Neural cell (in vitro differentiated cells): Measurements from ENCODE around the gene HTR7. TPM values are rescaled to one million over a fixed set of nuclear protein-coding genes. Genes with fewer than 3 reads are reported as not detected.

Source experiments
- H2AFZ ChIP-seq: fragments of 200-600, 300-800 bp; sonication (generic), shearing (Covaris generic); 2 replicates; pipeline ENCODE4 v1.6.0; 2014; ENCODE audit warnings: low read depth, mild to moderate bottlenecking, antibody characterized with exemption, low read length, moderate library complexity
- H3F3A ChIP-seq: fragments of 200-600 bp; shearing (Covaris generic); 2 replicates; pipeline ENCODE4 v1.6.1; 2016; ENCODE audit warnings: mild to moderate bottlenecking, moderate library complexity, mixed read lengths, antibody characterized with exemption, low read length; ENCODE audit not compliant: insufficient read depth, poor library complexity, severe bottlenecking
- H3K27ac ChIP-seq: fragments of 200-600, 300-800 bp; sonication (generic), shearing (Covaris generic); 2 replicates; pipeline ENCODE4 v1.5.1; 2014; ENCODE audit warnings: mild to moderate bottlenecking, low read length, moderate library complexity
- H3K27me3 ChIP-seq: fragments of 300-800, 200-600 bp; sonication (generic), shearing (Covaris generic); 2 replicates; pipeline ENCODE4 v1.6.0; 2014; ENCODE audit warnings: mild to moderate bottlenecking, low read depth, low read length, moderate library complexity; ENCODE audit not compliant: insufficient read depth
- H3K36me3 ChIP-seq: fragments of 300-800, 200-600 bp; sonication (generic), shearing (Covaris generic); 2 replicates; pipeline ENCODE4 v1.5.1; 2014; ENCODE audit warnings: mild to moderate bottlenecking, antibody characterized with exemption, low read length, moderate library complexity; ENCODE audit not compliant: insufficient read depth
- H3K4me2 ChIP-seq: fragments of 300-800, 200-600 bp; sonication (generic), shearing (Covaris generic); 2 replicates; pipeline ENCODE4 v1.6.0; 2014; ENCODE audit warnings: mild to moderate bottlenecking, low read length
- H3K4me3 ChIP-seq: fragments of 300-800, 200-600 bp; sonication (generic), shearing (Covaris generic); 2 replicates; pipeline ENCODE4 v1.5.1; 2014; ENCODE audit warnings: mild to moderate bottlenecking, low read length, moderate library complexity
- H3K79me2 ChIP-seq: fragments of 200-600 bp; shearing (Covaris generic); replicated peaks from 2 replicates; pipeline ENCODE4 v1.6.0; 2014; ENCODE audit warnings: mild to moderate bottlenecking, low read length, moderate library complexity; ENCODE audit not compliant: insufficient read depth
- H3K9ac ChIP-seq: fragments of 300-800, 200-600 bp; sonication (generic), shearing (Covaris generic); 2 replicates; pipeline ENCODE4 v1.6.1; 2016; ENCODE audit warnings: mild to moderate bottlenecking, low read length, mixed read lengths
- H3K9me2 ChIP-seq: fragments of 200-600 bp; shearing (Covaris generic); 2 replicates; pipeline ENCODE4 v1.6.1; 2016; ENCODE audit warnings: mild to moderate bottlenecking, low read length, mixed read lengths; ENCODE audit not compliant: insufficient read depth
- H3K9me3 ChIP-seq: fragments of 200-600, 300-800 bp; sonication (generic), shearing (Covaris generic); 2 replicates; pipeline ENCODE4 v1.6.1; 2016; ENCODE audit warnings: mild to moderate bottlenecking, mixed run types, low read length, moderate library complexity, mixed read lengths
- H4K20me1 ChIP-seq: fragments of 200-600 bp; shearing (Covaris generic); 2 replicates; pipeline ENCODE4 v1.6.1; 2016; ENCODE audit warnings: mild to moderate bottlenecking, mixed run types; ENCODE audit not compliant: insufficient read depth
- CTCF ChIP-seq: fragments of 450-650 bp; IDR thresholded peaks from 2 replicates; pipeline ENCODE4 v1.5.1; 2014; ENCODE audit warnings: antibody characterized with exemption, mild to moderate bottlenecking, moderate library complexity; ENCODE audit not compliant: poor library complexity, severe bottlenecking
- EP300 ChIP-seq: fragments of 450-650 bp; conservative IDR thresholded peaks from 2 replicates; pipeline ENCODE4 v1.6.1; 2014; ENCODE audit warnings: antibody characterized with exemption, mild to moderate bottlenecking, moderate library complexity; ENCODE audit not compliant: poor library complexity, severe bottlenecking
- EZH2 ChIP-seq: fragments of 200-600, 300-800 bp; shearing (Covaris generic), sonication (generic); IDR thresholded peaks from 2 replicates; pipeline ENCODE4 v1.6.1; 2014; ENCODE audit warnings: antibody characterized with exemption, low read length, borderline replicate concordance, mild to moderate bottlenecking; ENCODE audit not compliant: insufficient read depth, poor library complexity, severe bottlenecking
- MXI1 ChIP-seq: fragments of 450-650 bp; conservative IDR thresholded peaks from 2 replicates; pipeline ENCODE4 v1.6.1; 2014; ENCODE audit warnings: antibody characterized with exemption, mild to moderate bottlenecking; ENCODE audit not compliant: poor library complexity, severe bottlenecking
- POLR2AphosphoS5 ChIP-seq: IDR thresholded peaks from 2 replicates; pipeline ENCODE4 v1.6.1; 2012
- RAD21 ChIP-seq: fragments of 450-650 bp; conservative IDR thresholded peaks from 2 replicates; pipeline ENCODE4 v1.6.1; 2014; ENCODE audit warnings: antibody characterized with exemption, mild to moderate bottlenecking, moderate library complexity
- REST ChIP-seq: IDR thresholded peaks from 2 replicates; pipeline ENCODE4 v1.6.1; 2012; ENCODE audit warnings: borderline replicate concordance
- SMC3 ChIP-seq: fragments of 450-650 bp; conservative IDR thresholded peaks from 2 replicates; pipeline ENCODE4 v1.6.1; 2014; ENCODE audit warnings: antibody characterized with exemption, mild to moderate bottlenecking, moderate library complexity; ENCODE audit not compliant: poor library complexity
- TAF1 ChIP-seq: IDR thresholded peaks from 2 replicates; pipeline ENCODE4 v1.6.1; 2012; ENCODE audit warnings: low read depth
- polyA plus RNA-seq: library from polyadenylated mRNA; depleted of rRNA; stranded (reverse); fragments of >200 nt; gene quantifications from 2 replicates; pipeline ENCODE4 v1.2.3, GENCODE V29; 2014

Gene HTR7
- polyA plus RNA-seq, 1 donor from 2014 or later, result 0.95 TPM

- H3K27me3 ChIP-seq, result no peaks in the 10 kb centered on the region
- no peaks in the 10 kb centered on the region for H3K9me2 ChIP-seq
- no peaks in the 10 kb centered on the region for H3F3A ChIP-seq
- no peak overlapping the region for H2AFZ ChIP-seq
- H3K9ac ChIP-seq, result no peak overlapping the region
- no peak for TF ChIP-seq REST
- no peak for TF ChIP-seq EP300
- TF ChIP-seq SMC3, result no peak
- no peak for TF ChIP-seq EZH2
- TF ChIP-seq CTCF, result no peak
- no peak for TF ChIP-seq POLR2AphosphoS5
- no peak for TF ChIP-seq TAF1
- TF ChIP-seq RAD21, result no peak
- no peak for TF ChIP-seq MXI1
- H4K20me1 ChIP-seq, result no peaks in the 10 kb centered on the region
- no peaks in the 10 kb centered on the region for H3K36me3 ChIP-seq
- no peaks in the 10 kb centered on the region for H3K79me2 ChIP-seq
- H3K27ac ChIP-seq, result no peak overlapping the region
- no peak overlapping the region for H3K4me3 ChIP-seq
- H3K4me2 ChIP-seq, result no peak overlapping the region
- H3K9me3 ChIP-seq, result no peaks in the 10 kb centered on the region
These were observed 72.1 kb downstream of the HTR7 start for GRCh38 chr10:90785782-90786181.

GRCh38 chr10:90784771-90785170, 73.1 kb downstream of the HTR7 start:
- H3K79me2 ChIP-seq, result no peaks in the 10 kb centered on the region
- no peaks in the 10 kb centered on the region for H3K27me3 ChIP-seq
- H3K9me2 ChIP-seq, result no peaks in the 10 kb centered on the region
- H3F3A ChIP-seq, result no peaks in the 10 kb centered on the region
- no peak overlapping the region for H3K27ac ChIP-seq
- no peaks in the 10 kb centered on the region for H4K20me1 ChIP-seq
- H3K9ac ChIP-seq, result no peak overlapping the region
- no peak for TF ChIP-seq TAF1
- TF ChIP-seq EZH2, result no peak
- no peak for TF ChIP-seq RAD21
- no peak overlapping the region for H2AFZ ChIP-seq
- no peaks in the 10 kb centered on the region for H3K36me3 ChIP-seq
- H3K4me3 ChIP-seq, result no peak overlapping the region
- H3K4me2 ChIP-seq, result no peak overlapping the region
- no peaks in the 10 kb centered on the region for H3K9me3 ChIP-seq

- H3K9ac ChIP-seq, result no peak overlapping the region
- no peaks in the 10 kb centered on the region for H4K20me1 ChIP-seq
- H2AFZ ChIP-seq, result no peak overlapping the region
- no peaks in the 10 kb centered on the region for H3K36me3 ChIP-seq
- H3K79me2 ChIP-seq, result no peaks in the 10 kb centered on the region
- H3F3A ChIP-seq, result no peaks in the 10 kb centered on the region
- no peak overlapping the region for H3K4me2 ChIP-seq
- TF ChIP-seq RAD21, result no peak
- no peak for TF ChIP-seq POLR2AphosphoS5
- H3K9me3 ChIP-seq, result no peaks in the 10 kb centered on the region
- H3K27me3 ChIP-seq, result no peaks in the 10 kb centered on the region
- no peak overlapping the region for H3K4me3 ChIP-seq
- no peak overlapping the region for H3K27ac ChIP-seq
- no peaks in the 10 kb centered on the region for H3K9me2 ChIP-seq
These were observed 77.4 kb downstream of the HTR7 start for GRCh38 chr10:90780488-90780887.
